Psoas muscle (tissue), 8 donors: Measurements from ENCODE around the gene UBB. TPM values are rescaled to one million over a fixed set of nuclear protein-coding genes. Genes with fewer than 3 reads are reported as not detected.
A peak's percentile ranks its signal among the peaks of the same experiment; 100 is the strongest.

Experiments used
- ATAC-seq, 4 donors: fragments of 200-7000 bp; cut with Tn5 transposase; one replicate each; pipeline ENCODE4 v1.9.1; 2020; ENCODE audit warnings: moderate library complexity in 3 of 4, mild to moderate bottlenecking in 2 of 4
- DNase-seq, 2 donors: peaks; one replicate each; pipeline ENCODE4 v3.0.0-alpha.2; 2020
- H3K27ac ChIP-seq: fragments of 200-600 bp; one replicate; pipeline ENCODE4 v1.8.0; 2022
- H3K27me3 ChIP-seq, 3 donors: fragments of 200-600 bp in 1 of 3; one replicate each; pipeline versions ENCODE4 v1.6.1 to v1.8.0; 2013 to 2022; ENCODE audit warnings: low read length in 2 of 3, mild to moderate bottlenecking in 2 of 3, moderate library complexity in 1 of 3; ENCODE audit not compliant: insufficient read depth in 3 of 3
- H3K36me3 ChIP-seq, 2 donors: fragments of 200-600 bp in 1 of 2; one replicate each; pipeline versions ENCODE4 v1.6.1 to v1.8.0; 2013 to 2022; ENCODE audit warnings: low read depth in 1 of 2, mild to moderate bottlenecking in 1 of 2, moderate library complexity in 1 of 2; ENCODE audit not compliant: insufficient read depth in 1 of 2
- H3K4me1 ChIP-seq: fragments of 200-600 bp; one replicate; pipeline ENCODE4 v1.8.0; 2022
- H3K4me3 ChIP-seq: fragments of 200-600 bp; one replicate; pipeline ENCODE4 v1.8.0; 2022; ENCODE audit warnings: mild to moderate bottlenecking
- H3K9me3 ChIP-seq: fragments of 200-600 bp; one replicate; pipeline ENCODE4 v1.8.0; 2022
- CTCF ChIP-seq: fragments of 200-600 bp; IDR thresholded peaks from one replicate; pipeline ENCODE4 v1.8.0; 2022; ENCODE audit warnings: antibody characterized with exemption
- WGBS, 3 donors: extraction: QIAGEN DNeasy Blood & Tissue Kit; methylation state at CpG; one replicate each; pipeline versions ENCODE4 v1.1.6 to v1.1.7; 2013; 5-methylcytosine and 5-hydroxymethylcytosine counted together
- intact Hi-C, 2 donors: fragments of 100-400 bp; cut with DNase I; formaldehyde crosslinking; loops; one replicate each; pipeline versions ENCODE4 v1.11.0 to v1.14.2; 2022
- polyA plus RNA-seq, 3 donors: library from polyadenylated mRNA; stranded (reverse); fragments of 200-250 nt; gene quantifications; one replicate each; pipeline ENCODE4 v1.2.3, GENCODE V29; 2013
- total RNA-seq, 4 donors: library from RNA; stranded (reverse); fragmentation: NEBNext Ultra II Directional in 2 of 4; extraction: Animal tissue kit (Norgen Biotek cat#: 25700) in 2 of 4; gene quantifications; one replicate each; pipeline versions ENCODE4 v1.2.1 to v1.2.4, GENCODE V29; 2021 to 2023
- donor health status: healthy with polysubstance abuse.
- donor health status: DM: no; HTN: no; CAD: no; lungs with moderate emphysema.
- donor health status: Bipolar disorder and iron deficiency.
- donor health status: healthy.
- donor health status: DM: yes; HTN: yes; CAD: no.
- donor health status: DM: no; HTN: no; CAD: no.
- donor health status: DM: no; HTN: no; CAD: no.
- donor health status: DM: yes; HTN: yes; CAD: no.

Gene UBB
- total and polyA plus RNA-seq, 7 donors, result 700 to 3,203 (median 1,893) TPM

GRCh38 chr17:16349431-16349830 is 31.5 kb upstream of the UBB start:
- 91 to 97% (median 96%) methylated on average over 5 of the region's 5 CpGs for WGBS, 3 donors
- peaks cover 11% of the 10 kb centered on the region for H3K4me1 ChIP-seq
- no peak for ATAC-seq
- H3K36me3 ChIP-seq, result peaks cover 6 to 38% of the 10 kb centered on the region in 2 donors
- H3K27ac ChIP-seq, result no peak overlapping the region
- no peak for DNase-seq
- intact Hi-C loops, result loop anchor here in 1 of 2 donors (5.0 kb wide), 1 partner anchor 813 kb away; no protein-coding TSS in a partner anchor
- H3K27me3 ChIP-seq, result no peaks in the 10 kb centered on the region
- TF ChIP-seq CTCF, result no peak
- H3K4me3 ChIP-seq, result no peak overlapping the region
- H3K9me3 ChIP-seq, result no peaks in the 10 kb centered on the region

GRCh38 chr17:16351831-16352230 is 29.1 kb upstream of the UBB start:
- intact Hi-C loops, result no loop called here

GRCh38 chr17:16352303-16352666 is 28.6 kb upstream of the UBB start:
- Histone ChIP-seq H3K4me1 (peaks cover 11% of the 10 kb centered on the region), H3K4me3 (peak overlapping the region; percentile 91), H3K27me3 (no peaks in the 10 kb centered on the region), H3K27ac (no peak overlapping the region), H3K9me3 (no peaks in the 10 kb centered on the region), H3K36me3 (peaks cover 6 to 25% of the 10 kb centered on the region in 2 donors)
- no peak for TF ChIP-seq CTCF
- peak in 3 of 4 donors; percentile 32 to 55 (median 38) for ATAC-seq
- 2% methylated on average over 25 of the region's 25 CpGs for WGBS, 3 donors
- intact Hi-C loops, result no loop called here
- peak; percentile 19 to 39 for DNase-seq

More at GRCh38 chr17:16351831-16352230, 29.1 kb upstream of the UBB start:
- 42 to 48% (median 43%) methylated on average over 10 of the region's 10 CpGs for WGBS, 3 donors
- Histone ChIP-seq H3K4me1 (peaks cover 11% of the 10 kb centered on the region), H3K27me3 (no peaks in the 10 kb centered on the region), H3K9me3 (no peaks in the 10 kb centered on the region), H3K36me3 (peaks cover 6 to 29% of the 10 kb centered on the region in 2 donors), H3K27ac (no peak overlapping the region), H3K4me3 (peak overlapping the region; percentile 91)
- DNase-seq (no peak), ATAC-seq (no peak)
- TF ChIP-seq CTCF, result no peak

GRCh38 chr17:16352667-16353316 is 28.1 kb upstream of the UBB start:
- peaks cover 11% of the 10 kb centered on the region for H3K4me1 ChIP-seq
- DNase-seq (peak; percentile 42 to 57), ATAC-seq (peak; percentile 55 to 66 (median 64))
- WGBS, 3 donors, result 0 to 1% (median 0%) methylated on average over 40 to 75 of the region's 75 CpGs
- peak overlapping the region; percentile 71 for H3K27ac ChIP-seq
- peak overlapping the region; percentile 91 for H3K4me3 ChIP-seq
- H3K27me3 ChIP-seq, result no peaks in the 10 kb centered on the region
- H3K9me3 ChIP-seq, result no peaks in the 10 kb centered on the region
- peaks cover 6 to 21% of the 10 kb centered on the region in 2 donors for H3K36me3 ChIP-seq
- intact Hi-C loops, result no loop called here
- no peak for TF ChIP-seq CTCF
